ENCODE results near the gene POGLUT3.

Gene POGLUT3

GRCh38 chr11:108500169-108500568 is 2.0 kb upstream of the POGLUT3 start:
- DNase-seq (ENCODE audit: low read depth) = no peak

GRCh38 chr11:108498816-108499408 is 728 bp upstream of the POGLUT3 start:
- no peak for DNase-seq (ENCODE audit: low read depth)

GRCh38 chr11:108497317-108498045 is 703 bp downstream of the POGLUT3 start:
- DNase-seq (ENCODE audit: low read depth) = peak; percentile 40

GRCh38 chr11:108496643-108497256 is 1.4 kb downstream of the POGLUT3 start:
- no peak for DNase-seq (ENCODE audit: low read depth)

- no peak for DNase-seq (ENCODE audit: low read depth)
These were observed 2.9 kb downstream of the POGLUT3 start for GRCh38 chr11:108495326-108495725.

- no peak for DNase-seq (ENCODE audit: low read depth)
These were observed 4.0 kb downstream of the POGLUT3 start for GRCh38 chr11:108494182-108494581.

- DNase-seq (ENCODE audit: low read depth) = no peak
These were observed 6.2 kb downstream of the POGLUT3 start for GRCh38 chr11:108491936-108492335.

GRCh38 chr11:108486828-108487227 is 11.4 kb downstream of the POGLUT3 start:
- DNase-seq (ENCODE audit: low read depth) = no peak

GRCh38 chr11:108486331-108486730 is 11.9 kb downstream of the POGLUT3 start:
- DNase-seq (ENCODE audit: low read depth) = no peak

GRCh38 chr11:108483163-108483562 is 15.0 kb downstream of the POGLUT3 start:
- no peak for DNase-seq (ENCODE audit: low read depth)

GRCh38 chr11:108474664-108475463 is 23.3 kb downstream of the POGLUT3 start:
- DNase-seq (ENCODE audit: low read depth) = no peak

- no peak for DNase-seq (ENCODE audit: low read depth)
These were observed 25.5 kb downstream of the POGLUT3 start for GRCh38 chr11:108472681-108473080.

- no peak for DNase-seq (ENCODE audit: low read depth)
These were observed 29.7 kb downstream of the POGLUT3 start for GRCh38 chr11:108468478-108468864.

GRCh38 chr11:108467091-108467823 is 30.9 kb downstream of the POGLUT3 start, which contains the start of gene C11orf65:
Gene C11orf65 (minus strand): TSS chr11:108467529. CDS start chr11:108461559, 5,970 bp downstream.
- DNase-seq (ENCODE audit: low read depth) = peak; percentile 84

- DNase-seq (ENCODE audit: low read depth) = no peak
These were observed 31.8 kb downstream of the POGLUT3 start for GRCh38 chr11:108466405-108466804.

- DNase-seq (ENCODE audit: low read depth) = no peak
These were observed 44.9 kb downstream of the POGLUT3 start for GRCh38 chr11:108453207-108453835.
